CD4-positive, alpha-beta memory T cell (primary cell): ENCODE measurements around the gene TC2N. TPM values are rescaled to one million over a fixed set of nuclear protein-coding genes. Genes with fewer than 3 reads are reported as not detected.
"Not testable (repeated sequence)": the region's sequence is repeated elsewhere in the genome, so short reads cannot be mapped to it uniquely, and the experiment has no call there.

Experiments
- CTCF ChIA-PET: fragments of 350-600 bp; sonication (Branson Sonifier 250); formaldehyde crosslinking; loops from one replicate; lab custom pipeline; 2021; ENCODE audit warnings: inconsistent platforms; ENCODE audit not compliant: partially characterized antibody; lab: Charles Lee
- POLR2A ChIA-PET: fragments of 350-600 bp; sonication (Branson Sonifier 250); formaldehyde crosslinking; loops from one replicate; lab custom pipeline; 2021; ENCODE audit not compliant: partially characterized antibody; lab: Charles Lee
- DNase-seq, 5 donors: peaks; one replicate each; pipeline versions ENCODE4 v3.0.0 to v3.0.0-alpha.2; 2020 to 2022; ENCODE audit warnings: mixed read lengths in 1 of 5
- H3K27ac ChIP-seq: one replicate; pipeline ENCODE4 v1.7.0; 2013; ENCODE audit warnings: low read depth, low read length
- H3K27me3 ChIP-seq: 2 replicates; pipeline ENCODE4 v1.7.0; 2013; ENCODE audit warnings: mild to moderate bottlenecking, low read length, moderate library complexity; ENCODE audit not compliant: insufficient read depth
- H3K36me3 ChIP-seq: 2 replicates; pipeline ENCODE4 v1.7.0; 2013; ENCODE audit warnings: mild to moderate bottlenecking, low read length, moderate library complexity; ENCODE audit not compliant: insufficient read depth
- H3K4me1 ChIP-seq: 2 replicates; pipeline ENCODE4 v1.7.0; 2013; ENCODE audit warnings: mild to moderate bottlenecking, low read length, moderate library complexity; ENCODE audit not compliant: insufficient read depth
- H3K4me3 ChIP-seq, 2 donors: one replicate each; pipeline ENCODE4 v1.7.0; 2013; ENCODE audit warnings: low read length in 2 of 2, mild to moderate bottlenecking in 1 of 2
- H3K9me3 ChIP-seq, 2 donors: one replicate each; pipeline ENCODE4 v1.7.0; 2013; ENCODE audit warnings: low read length in 2 of 2, control low read depth in 1 of 2; ENCODE audit not compliant: control insufficient read depth in 1 of 2
- H3K27ac Mint-ChIP-seq, 7 donors: one replicate each; pipeline ENCODE4 v1.8.0; 2020 to 2021; ENCODE audit warnings: mixed read lengths in 7 of 7, mild to moderate bottlenecking in 6 of 7, inconsistent platforms in 3 of 7, moderate library complexity in 3 of 7
- H3K27me3 Mint-ChIP-seq, 2 donors: one replicate each; pipeline ENCODE4 v1.8.0; 2020 to 2021; ENCODE audit warnings: mixed read lengths in 2 of 2
- H3K36me3 Mint-ChIP-seq, 2 donors: one replicate each; pipeline ENCODE4 v1.8.0; 2020 to 2021; ENCODE audit warnings: mixed read lengths in 2 of 2, inconsistent platforms in 1 of 2, mild to moderate bottlenecking in 1 of 2
- H3K4me1 Mint-ChIP-seq, 4 donors: one replicate each; pipeline ENCODE4 v1.8.0; 2020 to 2021; ENCODE audit warnings: mixed read lengths in 4 of 4, mild to moderate bottlenecking in 1 of 4
- H3K4me3 Mint-ChIP-seq, 8 donors: one replicate each; pipeline ENCODE4 v1.8.0; 2020 to 2021; ENCODE audit warnings: mixed read lengths in 8 of 8, mild to moderate bottlenecking in 7 of 8, moderate library complexity in 6 of 8, inconsistent platforms in 3 of 8
- H3K9me3 Mint-ChIP-seq, 8 donors: one replicate each; pipeline ENCODE4 v1.8.0; 2020 to 2021; ENCODE audit warnings: mixed read lengths in 8 of 8, mild to moderate bottlenecking in 5 of 8, inconsistent platforms in 3 of 8, moderate library complexity in 1 of 8
- intact Hi-C: fragments of 100-400 bp; cut with micrococcal nuclease; formaldehyde crosslinking; loops from one replicate; pipeline ENCODE4 v1.15.1; 2023
- polyA plus RNA-seq, 2 donors: library from polyadenylated mRNA; unstranded; fragments of 300-500 nt; fragmentation: Illumina TruSeq; gene quantifications; one replicate each; pipeline ENCODE4 v1.2.3, GENCODE V29; 2021
- total RNA-seq, 2 experiments: library from RNA; stranded (reverse); gene quantifications; one replicate each; pipeline ENCODE4 v1.2.3, GENCODE V29; 2021

Gene TC2N
- total and polyA plus RNA-seq, 4 experiments from 2014 or later: 234 to 325 (median 291) TPM

DNA sequence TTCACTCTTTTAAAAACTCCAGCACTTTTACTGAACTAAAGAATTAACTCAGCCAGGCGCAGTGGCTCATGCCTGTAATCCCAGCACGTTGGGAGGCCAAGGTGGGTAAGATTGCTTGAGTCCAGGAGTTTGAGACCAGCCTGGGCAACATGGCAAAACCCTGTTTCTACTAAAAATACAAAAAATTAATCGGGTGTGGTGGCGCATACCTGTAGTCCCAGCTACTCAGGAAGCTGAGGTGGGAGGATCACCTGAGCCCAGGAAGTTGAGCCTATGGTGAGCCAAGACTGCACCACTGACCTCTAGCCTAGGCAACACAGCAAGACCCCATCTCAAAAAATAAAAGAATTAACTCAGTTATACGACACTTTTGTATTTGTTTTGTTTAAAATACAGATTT is 30.4 kb upstream of the TC2N start:
- H3K9me3 ChIP-seq, H3K27ac Mint-ChIP-seq, H3K36me3 Mint-ChIP-seq, H3K9me3 Mint-ChIP-seq, H3K4me3 ChIP-seq, H3K27me3 ChIP-seq, H3K27ac ChIP-seq, DNase-seq, H3K36me3 ChIP-seq, H3K4me3 Mint-ChIP-seq, H3K27me3 Mint-ChIP-seq, intact Hi-C loops: not testable (repeated sequence)
- H3K4me1 ChIP-seq: peaks cover 13% of the 10 kb centered on the region
- H3K4me1 Mint-ChIP-seq: peaks cover 6 to 26% (median 17%) of the 10 kb centered on the region in 4 donors
- ChIA-PET POLR2A (interaction anchor here (1.1 to 2.2 kb wide), 2 partner anchors 24 to 28 kb away, joined by 6 to 13 read pairs; no protein-coding TSS in a partner anchor), CTCF (interaction anchor here (7.9 kb wide), 1 partner anchor 14 kb away, joined by 39 read pairs; no protein-coding TSS in a partner anchor)

DNA sequence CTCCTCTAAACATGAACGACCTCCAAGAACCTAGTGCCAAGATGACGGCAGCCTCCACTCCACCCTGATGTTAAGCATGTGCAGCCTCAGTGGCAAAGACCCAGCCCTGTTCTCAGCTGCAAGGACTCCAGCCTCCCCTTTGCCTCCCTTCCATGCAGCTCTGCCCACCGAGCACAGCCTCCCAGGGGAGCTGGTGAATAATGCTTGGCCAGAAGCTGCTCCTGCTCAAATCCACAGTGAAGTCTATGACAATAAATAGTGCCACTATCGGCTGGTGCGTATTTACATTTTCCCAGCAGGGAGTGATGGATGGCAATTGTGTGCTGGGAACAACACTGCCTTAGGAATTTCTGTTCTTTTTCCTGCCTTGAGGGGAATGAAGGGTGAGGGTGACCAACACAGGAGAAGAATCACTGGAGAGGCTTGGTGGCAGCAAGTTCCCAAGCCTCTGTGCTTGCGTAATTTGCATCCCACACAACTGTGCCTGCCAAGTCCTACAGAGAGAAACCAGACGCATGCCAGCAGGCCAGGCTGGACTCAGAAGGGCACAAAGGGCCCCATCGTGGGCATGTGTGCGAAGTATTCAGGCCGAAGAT is 29.9 kb upstream of the TC2N start:
- ChIA-PET POLR2A (interaction anchor here (0.7 to 1.1 kb wide), 2 partner anchors 23 to 34 kb away, joined by 3 to 5 read pairs; no protein-coding TSS in a partner anchor), CTCF (interaction anchor here (1.1 to 7.9 kb wide), 2 partner anchors 15 to 28 kb away, joined by 3 to 39 read pairs; no protein-coding TSS in a partner anchor)
- Mint-ChIP-seq H3K27ac (no peak overlapping the region), H3K4me1 (peaks cover 8 to 32% (median 22%) of the 10 kb centered on the region in 4 donors), H3K4me3 (no peak overlapping the region), H3K27me3 (no peaks in the 10 kb centered on the region), H3K36me3 (no peaks in the 10 kb centered on the region), H3K9me3 (peaks cover 0 to 3% (median 0%) of the 10 kb centered on the region in 8 donors)
- intact Hi-C loops: no loop called here
- H3K4me1 ChIP-seq: peaks cover 18% of the 10 kb centered on the region
- no peak overlapping the region for H3K27ac ChIP-seq
- no peak overlapping the region for H3K4me3 ChIP-seq
- H3K36me3 ChIP-seq: no peaks in the 10 kb centered on the region
- H3K27me3 ChIP-seq: no peaks in the 10 kb centered on the region
- H3K9me3 ChIP-seq: no peaks in the 10 kb centered on the region
- DNase-seq: no peak

DNA sequence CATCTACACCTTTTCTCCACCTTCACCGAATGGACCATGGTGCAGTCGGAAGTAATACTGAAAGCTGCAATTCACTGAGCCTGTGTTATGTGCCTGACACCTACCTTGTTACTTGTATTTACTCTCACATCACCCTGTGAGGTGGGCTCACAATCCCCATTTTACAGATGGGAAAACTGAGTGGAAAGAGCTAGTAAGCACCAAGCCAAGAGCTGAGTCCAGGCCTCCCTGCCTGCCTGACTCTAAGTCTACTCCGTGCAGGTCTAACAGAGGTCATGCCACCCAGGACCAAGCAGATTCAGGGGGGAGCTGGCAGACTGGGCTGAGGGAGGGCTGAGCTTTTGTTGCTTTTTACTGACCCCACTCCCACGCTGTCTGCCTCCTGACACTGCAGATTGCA is 29.1 kb upstream of the TC2N start:
- CTCF ChIA-PET: interaction anchor here (1.1 to 7.9 kb wide), 2 partner anchors 16 to 27 kb away, joined by 3 to 39 read pairs; no protein-coding TSS in a partner anchor
- no peak for DNase-seq

DNA sequence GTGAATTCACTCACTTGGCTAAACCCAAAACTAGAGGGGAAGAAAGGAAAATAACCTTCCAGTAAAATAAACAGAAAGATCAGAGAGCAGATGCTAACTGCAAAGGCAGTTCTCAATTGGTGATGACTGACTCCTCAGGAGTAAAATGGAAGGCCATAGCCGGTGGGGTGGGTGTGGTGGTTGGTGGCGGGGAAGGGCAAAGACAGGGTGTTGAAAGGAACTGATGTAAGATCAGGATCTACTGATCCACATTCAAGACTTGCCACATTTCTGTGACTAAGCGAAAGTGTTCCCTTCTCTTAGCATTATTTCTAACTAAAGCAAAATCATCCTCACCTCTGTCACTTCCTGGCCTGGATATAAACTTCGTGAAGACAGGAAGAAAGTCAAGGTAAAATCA is 26.3 kb upstream of the TC2N start:
- Histone ChIP-seq H3K27ac (no peak overlapping the region), H3K27me3 (no peaks in the 10 kb centered on the region), H3K4me3 (no peak overlapping the region), H3K9me3 (no peaks in the 10 kb centered on the region), H3K36me3 (no peaks in the 10 kb centered on the region), H3K4me1 (peaks cover 54% of the 10 kb centered on the region)
- peak overlapping the region in 5 of 7 donors; percentile 8 to 62 (median 53) for H3K27ac Mint-ChIP-seq
- no peaks in the 10 kb centered on the region for H3K36me3 Mint-ChIP-seq
- H3K4me3 Mint-ChIP-seq: peak overlapping the region in 4 of 8 donors; percentile 23 to 53 (median 26)
- H3K27me3 Mint-ChIP-seq: no peaks in the 10 kb centered on the region
- CTCF ChIA-PET: interaction anchor here (0.8 to 7.9 kb wide), 5 partner anchors 10 to 54 kb away, joined by 3 to 46 read pairs (median 16); partner anchors contain the start of gene TC2N
- no peak for DNase-seq
- H3K9me3 Mint-ChIP-seq: peaks cover 0 to 3% (median 0%) of the 10 kb centered on the region in 8 donors
- peaks cover 27 to 67% (median 47%) of the 10 kb centered on the region in 4 donors for H3K4me1 Mint-ChIP-seq
- POLR2A ChIA-PET: interaction anchor here (1.0 to 7.3 kb wide), 6 partner anchors 8 to 89 kb away, joined by 3 to 86 read pairs (median 3); partner anchors contain the start of gene TC2N
- intact Hi-C loops: loop anchor here (5.0 kb wide), 2 partner anchors 56 to 106 kb away; no protein-coding TSS in a partner anchor

More for the DNA sequence above, 29.1 kb upstream of the TC2N start:
- no peaks in the 10 kb centered on the region for H3K27me3 ChIP-seq
- intact Hi-C loops: no loop called here
- Mint-ChIP-seq H3K27ac (no peak overlapping the region), H3K9me3 (peaks cover 0 to 3% (median 0%) of the 10 kb centered on the region in 8 donors), H3K4me1 (peaks cover 10 to 39% (median 27%) of the 10 kb centered on the region in 4 donors), H3K36me3 (no peaks in the 10 kb centered on the region), H3K27me3 (no peaks in the 10 kb centered on the region), H3K4me3 (no peak overlapping the region)
- peaks cover 26% of the 10 kb centered on the region for H3K4me1 ChIP-seq
- H3K9me3 ChIP-seq: no peaks in the 10 kb centered on the region
- no peak overlapping the region for H3K27ac ChIP-seq
- no peak overlapping the region for H3K4me3 ChIP-seq
- POLR2A ChIA-PET: interaction anchor here (0.7 to 1.4 kb wide), 5 partner anchors 9 to 61 kb away, joined by 3 to 5 read pairs (median 4); no protein-coding TSS in a partner anchor
- no peaks in the 10 kb centered on the region for H3K36me3 ChIP-seq

DNA sequence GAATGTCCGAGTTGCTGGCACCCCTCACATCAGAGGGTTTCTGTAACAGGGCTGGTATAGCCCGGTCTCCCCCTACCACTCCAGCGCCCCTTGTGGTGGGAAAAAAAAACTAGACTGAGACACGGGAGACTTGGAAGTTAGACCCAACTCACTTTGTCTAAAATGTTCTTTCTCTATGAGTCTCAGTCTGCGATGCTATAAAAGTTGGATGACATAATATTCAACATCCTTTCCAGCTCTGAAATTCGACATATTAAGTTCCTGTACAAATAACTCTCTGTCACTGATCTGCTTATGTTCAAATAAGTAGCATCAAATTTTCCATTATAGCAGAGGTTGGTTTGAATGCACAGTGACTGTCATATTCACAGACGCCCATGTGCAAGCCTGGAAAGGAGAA is 25.7 kb upstream of the TC2N start:
- H3K27ac ChIP-seq: no peak overlapping the region
- ChIA-PET POLR2A (interaction anchor here (0.6 to 7.3 kb wide), 6 partner anchors 8 to 88 kb away, joined by 3 to 86 read pairs (median 3); partner anchors contain the start of gene TC2N), CTCF (interaction anchor here (0.8 to 7.9 kb wide), 10 partner anchors 10 to 57 kb away, joined by 3 to 46 read pairs (median 4); partner anchors contain the start of gene TC2N)
- H3K9me3 ChIP-seq: no peaks in the 10 kb centered on the region
- Mint-ChIP-seq H3K4me3 (peak overlapping the region in 2 of 8 donors; percentile 43 to 53), H3K27me3 (no peaks in the 10 kb centered on the region), H3K36me3 (no peaks in the 10 kb centered on the region), H3K4me1 (peaks cover 29 to 71% (median 48%) of the 10 kb centered on the region in 4 donors), H3K27ac (peak overlapping the region in 3 of 7 donors; percentile 9 to 38 (median 36)), H3K9me3 (peaks cover 0 to 3% (median 0%) of the 10 kb centered on the region in 8 donors)
- no peak overlapping the region for H3K4me3 ChIP-seq
- H3K36me3 ChIP-seq: no peaks in the 10 kb centered on the region
- no peaks in the 10 kb centered on the region for H3K27me3 ChIP-seq
- peaks cover 54% of the 10 kb centered on the region for H3K4me1 ChIP-seq
- intact Hi-C loops: loop anchor here (5.0 kb wide), 2 partner anchors 56 to 106 kb away; no protein-coding TSS in a partner anchor
- DNase-seq: peak in 4 of 5 donors; percentile 30 to 48 (median 41)

DNA sequence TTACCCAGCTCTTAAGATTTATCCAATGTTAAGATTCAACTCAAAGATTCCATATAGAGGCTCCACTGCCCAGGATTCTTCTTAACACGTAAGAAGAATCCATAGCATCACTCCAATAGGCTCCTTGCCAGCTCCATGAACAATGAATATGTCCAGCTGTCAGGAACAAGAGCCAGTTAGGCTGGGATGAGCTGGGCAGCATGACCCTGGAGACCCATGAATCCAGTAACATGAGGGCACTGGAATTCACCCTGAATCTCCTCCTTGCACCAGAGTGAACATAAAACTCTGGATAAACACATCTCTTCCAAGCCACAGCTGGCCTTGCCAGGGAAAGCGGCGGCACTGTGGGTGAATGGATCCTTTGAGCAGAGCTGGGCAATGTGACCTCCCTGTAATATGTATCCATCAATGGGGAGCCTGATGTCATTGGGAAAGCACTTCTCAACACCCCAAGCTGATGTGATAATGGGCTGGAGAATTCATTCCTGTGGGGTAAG is 24.4 kb upstream of the TC2N start:
- no peaks in the 10 kb centered on the region for H3K36me3 Mint-ChIP-seq

More for the DNA sequence above, 24.4 kb upstream of the TC2N start:
- H3K4me1 Mint-ChIP-seq: peaks cover 29 to 71% (median 48%) of the 10 kb centered on the region in 4 donors
- no peaks in the 10 kb centered on the region for H3K36me3 ChIP-seq
- peaks cover 54% of the 10 kb centered on the region for H3K4me1 ChIP-seq
- H3K27ac Mint-ChIP-seq: peak overlapping the region in 4 of 7 donors; percentile 2 to 77 (median 44)
- no peaks in the 10 kb centered on the region for H3K9me3 Mint-ChIP-seq
- H3K9me3 ChIP-seq: no peaks in the 10 kb centered on the region
- no peak overlapping the region for H3K27ac ChIP-seq
- peak overlapping the region in 3 of 8 donors; percentile 1 to 55 (median 43) for H3K4me3 Mint-ChIP-seq
- intact Hi-C loops: loop anchor here (2.0 to 5.0 kb wide), 3 partner anchors 25 to 104 kb away; partner anchors contain the start of gene TC2N
- no peak overlapping the region for H3K4me3 ChIP-seq
- no peaks in the 10 kb centered on the region for H3K27me3 Mint-ChIP-seq
- CTCF ChIA-PET: interaction anchor here (0.9 to 6.2 kb wide), 10 partner anchors 8 to 242 kb away, joined by 3 to 46 read pairs (median 5); partner anchors contain the start of gene TC2N
- H3K27me3 ChIP-seq: no peaks in the 10 kb centered on the region
- DNase-seq: no peak
- POLR2A ChIA-PET: interaction anchor here (0.9 to 7.3 kb wide), 7 partner anchors 15 to 61 kb away, joined by 3 to 86 read pairs (median 4); partner anchors contain the start of gene TC2N
